Thyroid gland (tissue), 4 donors: ENCODE data around the gene ANGPTL5. TPM values are rescaled to one million over a fixed set of nuclear protein-coding genes. Genes with fewer than 3 reads are reported as not detected.
A peak's percentile ranks its signal among the peaks of the same experiment; 100 is the strongest.

Experiments used
- DNase-seq, 2 donors: peaks; one replicate each; pipeline ENCODE4 v3.0.0-alpha.2; 2019
- H3K27ac ChIP-seq, 3 donors: fragments of 200-600 bp; sonication (generic); 1 replicate in 2 of 3; 2 replicates in 1 of 3; pipeline ENCODE4 v1.5.1; 2016 to 2019; ENCODE audit warnings: mild to moderate bottlenecking in 1 of 3, moderate library complexity in 1 of 3
- H3K27me3 ChIP-seq: fragments of 200-600 bp; sonication (generic); one replicate; pipeline ENCODE4 v1.5.1; 2019
- H3K36me3 ChIP-seq, 2 donors: fragments of 200-600 bp; sonication (generic); one replicate each; pipeline ENCODE4 v1.5.1; 2016 to 2019
- H3K4me1 ChIP-seq, 2 donors: fragments of 200-600 bp; sonication (generic); one replicate each; pipeline ENCODE4 v1.5.1; 2017 to 2019
- H3K4me3 ChIP-seq, 3 donors: fragments of 200-600 bp; sonication (generic); replicated peaks in 1 of 3; 1 replicate in 2 of 3; 2 replicates in 1 of 3; pipeline ENCODE4 v1.5.1; 2016; ENCODE audit warnings: mild to moderate bottlenecking in 1 of 3
- H3K9me3 ChIP-seq: fragments of 200-600 bp; sonication (generic); one replicate; pipeline ENCODE4 v1.5.1; 2017
- CTCF ChIP-seq, 6 experiments: fragments of 200-600 bp in 3 of 6; fragments of 450-650 bp in 3 of 6; sonication (generic) in 3 of 6; IDR thresholded peaks; one replicate each; pipeline ENCODE4 v1.5.1; 2016 to 2019; ENCODE audit warnings: antibody characterized with exemption in 6 of 6, mild to moderate bottlenecking in 2 of 6, inconsistent platforms in 1 of 6, moderate library complexity in 1 of 6
- POLR2A ChIP-seq, 2 donors: fragments of 450-650 bp; IDR thresholded peaks; one replicate each; pipeline ENCODE4 v1.6.1; 2017; ENCODE audit warnings: antibody characterized with exemption in 2 of 2, mild to moderate bottlenecking in 2 of 2, moderate library complexity in 1 of 2
- WGBS, 2 donors: methylation state at CpG; one replicate each; pipeline ENCODE4 v1.1.5; 2017; 5-methylcytosine and 5-hydroxymethylcytosine counted together
- intact Hi-C: fragments of 100-400 bp; cut with DNase I; formaldehyde crosslinking; loops from one replicate; pipeline ENCODE4 v1.15.1; 2023
- total RNA-seq, 4 donors: library from RNA; depleted of rRNA; stranded (reverse); fragments of >200 nt; gene quantifications; one replicate each; pipeline ENCODE4 v1.2.3, GENCODE V29; 2016

The ANGPTL5 gene
- total RNA-seq, 4 donors from 2014 or later = 0.63 to 2.3 (median 1.2) TPM; not detected in 1

- intact Hi-C loops = no loop called here
- DNase-seq = no peak
- H3K9me3 ChIP-seq = no peaks in the 10 kb centered on the region
- H3K4me1 ChIP-seq = no peaks in the 10 kb centered on the region
- no peak overlapping the region for H3K4me3 ChIP-seq
- TF ChIP-seq CTCF (IDR thresholded peaks at IDR 0.05) (no peak), POLR2A (IDR thresholded peaks at IDR 0.05) (no peak)
- WGBS, 2 donors = 88 to 92% methylated on average over 5 of the region's 5 CpGs
- no peaks in the 10 kb centered on the region for H3K27me3 ChIP-seq
- no peaks in the 10 kb centered on the region for H3K36me3 ChIP-seq
- H3K27ac ChIP-seq = no peak overlapping the region
Observed at GRCh38 chr11:101929294-101929915, 13.1 kb upstream of the ANGPTL5 start.

GRCh38 chr11:101923554-101923953 lies 7.2 kb upstream of the ANGPTL5 start:
- no peak for DNase-seq
- H3K9me3 ChIP-seq = no peaks in the 10 kb centered on the region
- intact Hi-C loops = no loop called here
- H3K36me3 ChIP-seq = no peaks in the 10 kb centered on the region
- no peak overlapping the region for H3K4me3 ChIP-seq
- TF ChIP-seq POLR2A (IDR thresholded peaks at IDR 0.05) (no peak), CTCF (IDR thresholded peaks at IDR 0.05) (no peak)
- 92 to 95% methylated on average over 2 of the region's 2 CpGs for WGBS, 2 donors
- H3K27ac ChIP-seq = no peak overlapping the region
- H3K4me1 ChIP-seq = no peaks in the 10 kb centered on the region
- no peaks in the 10 kb centered on the region for H3K27me3 ChIP-seq

DNA sequence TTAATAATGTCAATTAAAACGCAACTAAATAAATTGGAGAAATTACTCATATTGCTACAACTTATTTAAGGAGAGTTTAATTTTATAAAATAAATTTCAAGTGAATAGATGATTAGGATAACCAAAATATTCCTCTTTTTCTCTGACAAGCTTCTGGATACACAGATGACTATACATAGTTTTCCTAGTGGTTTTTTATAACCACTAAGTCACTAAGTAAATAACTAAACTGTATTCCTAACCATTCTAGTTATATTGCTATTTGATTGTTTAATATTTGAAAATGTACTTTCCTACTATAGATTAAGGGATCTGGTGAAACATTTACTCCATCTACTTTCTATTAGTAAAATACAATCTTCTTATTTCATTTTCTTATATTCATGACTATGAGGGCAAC lies 4.7 kb upstream of the ANGPTL5 start:
- no peak for TF ChIP-seq POLR2A (IDR thresholded peaks at IDR 0.05)
- TF ChIP-seq CTCF (IDR thresholded peaks at IDR 0.05) = no peak
- Histone ChIP-seq H3K4me3 (no peak overlapping the region), H3K27ac (no peak overlapping the region), H3K36me3 (no peaks in the 10 kb centered on the region), H3K27me3 (no peaks in the 10 kb centered on the region), H3K9me3 (no peaks in the 10 kb centered on the region), H3K4me1 (peaks cover 5 to 7% of the 10 kb centered on the region in 2 donors)
- 97 to 100% methylated on average over 1 of the region's 1 CpG for WGBS, 2 donors
- no peak for DNase-seq
- intact Hi-C loops = no loop called here

DNA sequence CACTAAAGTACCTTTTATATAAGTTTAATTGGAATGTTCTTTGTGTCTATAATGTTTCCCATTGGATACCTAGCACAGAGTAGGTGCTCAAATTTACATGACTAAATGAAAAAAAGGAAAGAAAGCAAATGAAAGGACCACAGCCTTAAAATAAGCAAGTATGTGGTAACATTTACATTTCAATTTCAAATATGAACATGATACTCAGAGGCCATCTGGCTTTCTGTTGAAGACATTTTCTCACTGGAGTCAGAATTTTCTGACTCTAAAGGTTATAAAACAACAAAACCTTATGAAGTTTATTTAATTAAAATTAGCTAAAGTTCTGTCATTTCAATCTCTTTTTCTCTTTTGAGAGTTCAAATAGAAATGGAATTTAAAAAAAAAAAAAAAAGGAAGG lies 904 bp upstream of the ANGPTL5 start:
- no peak for TF ChIP-seq POLR2A (IDR thresholded peaks at IDR 0.05)
- TF ChIP-seq CTCF (IDR thresholded peaks at IDR 0.05) = no peak
- no peak for DNase-seq
- H3K4me3 ChIP-seq = no peak overlapping the region
- no peaks in the 10 kb centered on the region for H3K9me3 ChIP-seq
- no peak overlapping the region for H3K27ac ChIP-seq
- H3K27me3 ChIP-seq = no peaks in the 10 kb centered on the region
- H3K4me1 ChIP-seq = peaks cover 6 to 7% of the 10 kb centered on the region in 2 donors
- H3K36me3 ChIP-seq = no peaks in the 10 kb centered on the region
- intact Hi-C loops = no loop called here

DNA sequence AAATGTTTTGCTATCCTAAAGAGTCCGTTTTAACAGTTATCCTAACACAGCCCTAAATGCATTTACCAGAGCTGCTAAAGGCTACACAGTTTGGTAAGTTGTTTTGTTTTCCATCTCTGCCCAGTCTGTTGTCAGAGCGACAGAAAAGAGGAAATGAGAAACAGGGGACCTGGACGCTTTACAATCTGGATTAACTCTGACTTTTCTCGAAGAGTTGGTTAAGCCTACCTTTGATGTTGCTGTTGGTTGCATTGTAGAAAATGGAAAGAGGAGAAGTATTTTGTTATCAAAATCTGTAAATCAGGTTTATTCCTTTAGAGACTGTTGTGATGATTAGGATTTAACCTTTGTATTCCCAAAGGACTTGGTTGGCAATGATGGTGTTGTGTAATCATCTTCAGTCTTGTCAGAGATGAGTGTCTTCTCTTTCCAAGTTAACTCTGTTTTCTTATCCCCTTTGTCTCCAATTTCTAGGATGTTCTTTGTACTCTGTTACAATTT lies 481 bp downstream of the ANGPTL5 start:
- no peak for DNase-seq
- Histone ChIP-seq H3K27ac (peak overlapping the region; percentile 64 to 82 (median 77)), H3K4me1 (peaks cover 6 to 7% of the 10 kb centered on the region in 2 donors), H3K36me3 (no peaks in the 10 kb centered on the region), H3K9me3 (no peaks in the 10 kb centered on the region), H3K4me3 (peak overlapping the region in 2 of 3 donors; percentile 56 to 58), H3K27me3 (no peaks in the 10 kb centered on the region)
- intact Hi-C loops = no loop called here
- TF ChIP-seq POLR2A (IDR thresholded peaks at IDR 0.05) (no peak), CTCF (IDR thresholded peaks at IDR 0.05) (no peak)
- WGBS, 2 donors = 17 to 24% methylated on average over 4 of the region's 4 CpGs
